ENCODE measurements around the gene LSM2.

Gene LSM2

DNA sequence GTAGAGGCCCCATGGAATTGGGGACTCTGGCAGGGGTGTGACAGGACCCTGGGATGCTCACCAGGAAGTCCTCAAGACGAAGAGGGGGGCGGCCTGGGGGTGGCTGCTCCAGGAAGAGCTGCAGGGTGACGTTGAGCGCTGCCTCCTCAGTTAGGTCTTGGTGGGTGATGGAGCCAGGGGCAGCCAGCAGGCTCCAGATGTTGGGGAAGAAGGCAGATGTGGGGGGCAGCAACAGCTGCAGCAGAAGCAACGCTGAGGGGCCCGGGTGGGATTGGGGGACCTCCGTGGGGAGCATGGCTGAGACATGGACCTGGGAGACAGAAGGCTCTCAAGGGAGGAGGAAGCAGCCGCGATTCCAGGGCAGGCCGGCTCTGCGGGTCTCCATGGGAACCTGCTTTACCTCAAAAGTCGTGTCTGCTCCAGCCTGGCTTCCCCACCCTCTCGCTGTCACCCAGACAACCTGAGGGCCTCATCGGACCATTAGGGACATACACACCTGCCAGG lies 30.2 kb downstream of the LSM2 start:
- no peak for FAIRE-seq

DNA sequence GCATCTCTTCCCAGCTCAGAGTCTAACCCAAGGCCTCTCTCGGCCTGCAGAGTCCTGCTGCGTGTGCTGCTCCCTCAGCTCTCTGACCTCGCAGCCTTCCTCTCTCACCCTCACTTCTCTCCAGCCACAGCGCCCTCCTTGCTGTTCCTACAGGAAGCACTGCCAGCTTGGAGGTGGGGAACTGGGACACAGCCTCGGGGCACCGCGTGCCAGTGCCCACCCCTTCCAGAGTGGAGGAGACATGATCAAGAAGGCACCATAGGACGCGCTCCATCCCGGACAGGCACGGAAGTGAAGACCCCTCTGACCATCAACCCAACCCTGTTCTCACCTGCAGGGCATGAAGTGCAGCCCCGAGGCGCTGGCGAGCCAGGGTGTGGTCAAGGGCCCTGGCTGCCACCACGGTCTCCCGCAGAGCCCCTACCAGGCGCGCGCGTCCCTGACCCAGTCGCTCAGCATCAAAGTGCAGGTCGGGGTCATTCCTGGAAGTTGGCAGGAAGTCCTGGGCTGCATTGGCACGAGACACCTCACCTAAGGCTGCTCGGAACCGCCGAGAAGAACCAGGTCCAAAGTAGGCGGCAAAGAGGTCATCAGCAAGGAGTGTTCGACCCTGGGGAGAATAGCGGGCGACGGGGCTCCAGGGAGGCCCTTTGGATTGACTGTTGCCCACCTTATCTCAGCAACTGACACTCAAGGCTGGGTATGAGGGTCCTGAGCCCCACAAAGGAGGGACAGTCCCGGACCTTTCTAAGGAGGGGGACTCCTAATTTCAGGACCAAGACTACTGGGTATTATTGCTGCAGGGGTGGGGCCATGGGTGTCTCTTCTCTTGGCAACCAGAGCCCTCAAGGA lies 30.9 kb downstream of the LSM2 start:
- FAIRE-seq = no peak

DNA sequence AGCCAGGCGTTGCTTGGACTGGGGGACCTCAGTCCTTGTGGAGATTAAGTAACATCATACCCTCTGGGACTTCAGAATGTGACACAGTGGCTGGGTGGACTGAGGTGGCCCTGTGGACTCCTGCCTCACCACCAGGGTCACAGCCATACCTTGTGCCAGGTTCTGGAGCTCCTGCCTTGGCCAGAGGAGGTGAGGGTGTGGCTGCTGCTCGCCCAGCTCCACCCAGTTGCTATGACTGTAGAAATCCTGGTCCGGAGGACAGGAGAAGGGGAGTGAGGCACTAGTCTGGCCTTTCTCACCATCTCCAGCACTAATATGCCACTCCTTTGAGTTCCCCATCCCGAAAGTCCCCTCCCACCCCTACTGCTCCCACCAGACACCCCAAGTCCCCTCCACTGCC lies 31.6 kb downstream of the LSM2 start:
- no peak for FAIRE-seq

DNA sequence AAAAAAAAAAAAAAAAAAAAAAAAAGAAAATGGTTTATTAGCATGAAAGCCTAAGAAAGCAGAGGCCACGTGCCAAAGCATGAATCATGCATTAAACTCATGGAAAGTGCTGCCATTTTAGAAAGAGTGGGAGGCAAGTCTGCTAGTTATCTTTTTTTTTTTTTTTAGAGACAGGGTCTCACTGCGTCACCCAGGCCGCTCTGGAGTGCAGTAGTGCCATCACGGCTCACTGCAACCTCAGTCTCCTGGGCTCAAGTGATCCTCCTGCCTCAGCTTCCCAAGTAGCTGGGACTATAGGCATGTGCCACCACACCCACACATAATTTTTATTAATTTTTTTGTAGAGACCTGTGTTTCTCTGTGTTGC lies 34.8 kb downstream of the LSM2 start:
- no peak for FAIRE-seq

DNA sequence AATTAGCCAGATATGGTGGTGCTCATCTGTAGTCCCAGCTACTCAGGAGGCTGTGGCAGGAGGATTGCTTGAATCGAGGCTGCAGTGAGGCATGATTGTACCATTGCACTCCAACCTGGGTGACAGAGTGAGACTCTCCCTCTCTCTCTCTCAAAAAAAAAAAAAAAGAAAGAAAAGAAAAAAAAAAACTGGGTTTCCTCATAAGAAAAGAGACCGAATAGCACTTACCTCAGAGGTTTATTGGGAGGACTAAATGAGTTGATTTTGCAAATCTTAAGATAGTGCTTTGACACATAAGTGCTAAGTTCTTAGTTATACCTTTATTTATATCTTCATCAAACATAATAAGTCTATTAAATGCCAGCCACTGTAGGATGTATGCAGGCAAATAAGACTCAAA lies 35.9 kb downstream of the LSM2 start:
- FAIRE-seq = no peak

DNA sequence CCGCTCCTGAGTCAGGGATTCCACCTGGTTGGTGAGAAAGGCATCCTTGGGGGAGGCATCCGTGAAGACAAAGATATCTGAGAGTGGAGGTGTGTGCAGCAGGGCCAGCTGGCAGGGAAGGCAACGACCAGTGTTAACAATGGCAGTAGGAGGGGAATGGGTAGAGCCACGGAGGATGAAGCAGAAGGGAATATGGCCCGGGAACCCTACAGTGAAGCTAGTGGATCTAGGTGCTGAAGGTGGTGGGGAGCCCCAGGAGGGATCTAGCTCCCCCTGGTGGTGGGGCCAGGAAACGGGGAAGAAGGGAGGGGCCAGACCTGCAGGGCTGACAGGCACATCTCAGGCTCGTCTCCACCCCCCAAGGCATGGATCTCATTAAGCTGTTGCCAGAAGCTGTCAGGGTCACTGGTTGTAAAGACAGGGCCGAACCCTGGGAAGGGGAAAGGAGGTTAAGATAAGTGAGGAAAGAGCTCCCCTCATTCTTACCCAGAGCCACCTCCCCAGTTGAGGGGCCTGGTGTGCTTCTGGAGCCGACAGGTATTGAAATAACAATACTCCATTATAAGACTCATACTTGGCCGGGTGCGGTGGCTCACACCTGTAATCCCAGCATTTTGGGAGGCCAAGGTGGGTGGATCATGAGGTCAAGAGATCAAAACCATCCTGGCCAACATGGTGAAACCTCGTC lies 36.9 kb downstream of the LSM2 start:
- FAIRE-seq = no peak

DNA sequence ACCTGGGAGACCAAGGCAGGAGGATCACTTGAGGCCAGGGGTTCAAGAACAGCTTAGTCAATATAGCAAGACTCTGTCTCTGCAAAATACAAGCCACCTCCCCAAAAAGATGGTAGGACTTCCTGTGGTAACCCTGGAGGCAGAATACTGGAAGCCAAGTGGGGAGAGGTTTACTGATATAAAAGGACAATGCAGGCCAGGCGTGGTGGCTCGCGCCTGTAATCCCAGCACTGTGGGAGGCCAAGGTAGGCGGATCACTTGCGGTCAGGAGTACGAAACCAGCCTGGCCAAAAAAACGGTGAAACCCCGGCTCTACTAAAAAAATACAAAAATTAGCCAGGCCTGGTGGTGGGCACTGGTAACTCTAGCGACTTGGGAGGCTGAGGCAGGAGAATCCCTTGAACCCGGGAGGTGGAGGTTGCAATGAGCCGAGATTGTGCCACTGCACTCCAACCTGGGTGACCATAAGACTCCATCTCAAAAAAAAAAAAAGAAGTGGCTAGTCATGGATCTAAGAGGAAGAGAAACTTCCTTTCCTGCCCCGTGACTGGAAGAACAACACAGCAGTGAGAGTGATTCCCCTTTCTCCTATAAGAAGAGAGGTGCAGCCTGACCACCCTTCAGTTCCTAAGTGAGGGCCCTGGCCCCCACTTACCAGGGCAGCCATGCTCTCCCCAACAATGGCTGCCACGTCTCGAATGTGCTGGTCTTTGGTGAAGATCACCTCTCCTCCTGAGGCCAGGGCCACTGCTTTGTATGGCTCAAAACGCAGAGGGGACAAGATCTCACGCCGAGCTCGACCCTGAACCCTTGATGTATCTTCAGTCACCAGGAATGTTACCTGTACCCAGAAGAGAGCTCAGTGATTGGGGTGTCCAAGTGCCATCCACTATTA lies 38.2 kb downstream of the LSM2 start:
- FAIRE-seq = no peak

DNA sequence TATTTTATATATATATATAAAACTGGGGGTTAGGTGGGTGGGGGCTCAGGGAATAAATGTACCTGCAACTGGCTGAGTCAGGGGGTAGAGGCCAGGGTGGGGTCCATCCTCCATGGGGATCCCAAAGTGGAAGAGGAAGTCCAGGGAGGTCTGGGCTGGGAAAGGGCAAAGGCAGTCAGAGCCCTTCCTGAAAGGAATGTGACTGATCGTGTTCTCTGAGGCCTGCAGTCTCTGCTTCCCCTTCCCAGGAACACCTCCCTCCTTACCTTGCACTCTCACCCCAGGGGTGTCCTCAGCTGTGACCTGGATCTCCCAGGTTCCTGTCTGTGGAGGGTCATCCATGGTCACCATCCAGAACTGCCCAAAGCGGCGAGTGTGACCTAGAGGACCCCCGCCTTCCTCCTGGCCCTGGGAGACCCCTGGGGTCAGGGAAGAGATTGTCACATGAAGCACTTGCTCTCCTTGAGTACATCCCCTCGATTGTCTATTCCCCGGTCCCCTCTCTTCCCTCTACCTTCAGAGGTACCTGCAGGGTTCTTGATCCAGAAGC lies 39.6 kb downstream of the LSM2 start:
- FAIRE-seq = no peak

DNA sequence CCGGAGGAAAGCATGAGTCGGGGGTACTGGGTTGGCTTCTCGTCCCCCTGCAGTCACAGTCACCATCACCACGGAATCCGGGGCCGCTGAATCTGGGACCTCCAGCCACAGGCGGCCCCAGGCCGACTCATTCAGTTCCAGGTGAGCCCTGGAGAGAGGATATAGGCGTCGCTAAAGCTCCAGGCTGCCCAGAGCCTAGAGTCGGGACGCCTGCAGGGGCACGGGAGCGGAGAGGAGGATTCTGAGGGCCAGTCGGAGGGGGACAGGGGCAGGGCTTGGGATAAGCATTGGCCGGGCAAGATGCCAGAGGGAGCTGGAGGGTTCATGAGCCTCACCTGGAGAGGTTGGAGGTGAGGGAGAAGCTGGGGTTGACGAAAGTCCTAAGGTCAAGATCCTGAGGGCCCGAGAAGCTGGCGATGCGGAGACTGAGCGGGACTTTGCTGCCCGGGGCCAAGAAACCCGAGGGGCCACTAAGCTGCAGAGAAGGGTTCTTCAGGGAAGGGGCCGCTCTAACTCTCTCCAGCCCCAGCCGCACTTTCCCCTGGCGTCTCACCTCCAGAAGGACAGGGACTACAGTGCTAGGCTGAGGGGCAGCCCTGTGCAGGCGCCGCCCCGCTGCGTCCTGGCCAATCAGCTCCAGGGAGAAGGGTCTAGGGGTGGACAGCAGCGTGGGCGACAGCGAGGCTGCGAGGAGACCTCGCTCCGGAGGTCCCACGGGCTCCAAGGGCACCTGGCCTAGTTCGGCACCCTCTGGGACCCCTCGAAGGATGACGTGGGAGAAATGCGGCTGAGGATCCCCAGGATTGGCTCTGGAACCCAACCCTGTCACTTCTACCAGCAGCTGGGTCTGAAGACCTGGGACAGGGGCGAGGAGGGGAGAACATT lies 40.6 kb downstream of the LSM2 start:
- FAIRE-seq = no peak

DNA sequence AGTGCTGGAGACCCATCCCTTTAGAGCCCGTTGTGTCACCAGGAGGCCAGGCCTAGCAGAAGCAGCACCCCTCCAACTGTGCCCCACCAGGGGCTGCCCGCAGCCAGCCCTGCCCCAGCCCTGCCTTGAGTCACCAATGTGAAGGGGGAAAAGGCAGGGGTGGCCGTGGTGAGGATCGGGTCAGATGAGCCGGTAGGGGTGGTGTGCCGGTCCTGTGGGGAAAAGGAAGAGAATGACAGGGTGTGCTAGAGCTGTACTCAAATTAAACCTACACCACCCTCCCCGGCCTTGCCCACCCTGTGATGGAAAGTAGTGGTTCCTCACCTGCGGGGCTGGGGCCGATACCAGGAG lies 41.2 kb downstream of the LSM2 start:
- no peak for FAIRE-seq

DNA sequence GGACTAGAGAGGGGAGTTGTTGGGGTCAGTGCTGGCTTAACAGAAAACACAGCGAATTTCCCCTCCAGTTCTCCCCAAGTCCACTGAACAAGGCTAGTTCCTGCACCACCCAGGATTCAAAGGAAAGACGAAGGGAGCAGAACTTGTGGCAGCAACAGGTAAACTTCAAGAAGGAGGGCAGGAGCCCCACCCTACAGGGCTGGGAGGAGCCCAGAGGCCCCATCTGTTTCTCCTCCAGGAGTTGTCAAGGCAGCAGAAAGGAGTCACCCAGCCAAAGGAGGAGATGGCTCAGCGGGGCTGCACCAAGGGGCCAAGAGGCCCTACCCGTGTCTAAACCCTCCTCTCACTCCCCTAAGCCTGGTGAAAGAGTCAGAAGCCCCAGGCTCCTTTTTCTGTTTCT lies 42.6 kb downstream of the LSM2 start:
- no peak for FAIRE-seq

DNA sequence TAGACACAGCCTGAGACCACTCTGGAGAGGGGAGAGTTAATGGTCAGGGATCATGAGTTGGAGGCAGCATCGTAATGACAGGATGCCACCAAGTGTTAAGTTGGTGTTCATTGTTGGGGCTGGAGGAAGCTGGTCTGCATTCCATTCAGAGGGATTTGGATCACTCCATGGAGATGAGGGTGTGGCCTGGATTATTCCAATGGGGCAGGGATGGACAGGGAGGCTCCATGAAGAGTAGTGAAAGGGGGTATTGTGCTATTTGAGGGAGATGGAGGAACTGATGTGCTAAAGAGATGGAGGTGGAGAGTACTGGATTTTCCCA lies 43.2 kb downstream of the LSM2 start:
- FAIRE-seq = peak; percentile 80

DNA sequence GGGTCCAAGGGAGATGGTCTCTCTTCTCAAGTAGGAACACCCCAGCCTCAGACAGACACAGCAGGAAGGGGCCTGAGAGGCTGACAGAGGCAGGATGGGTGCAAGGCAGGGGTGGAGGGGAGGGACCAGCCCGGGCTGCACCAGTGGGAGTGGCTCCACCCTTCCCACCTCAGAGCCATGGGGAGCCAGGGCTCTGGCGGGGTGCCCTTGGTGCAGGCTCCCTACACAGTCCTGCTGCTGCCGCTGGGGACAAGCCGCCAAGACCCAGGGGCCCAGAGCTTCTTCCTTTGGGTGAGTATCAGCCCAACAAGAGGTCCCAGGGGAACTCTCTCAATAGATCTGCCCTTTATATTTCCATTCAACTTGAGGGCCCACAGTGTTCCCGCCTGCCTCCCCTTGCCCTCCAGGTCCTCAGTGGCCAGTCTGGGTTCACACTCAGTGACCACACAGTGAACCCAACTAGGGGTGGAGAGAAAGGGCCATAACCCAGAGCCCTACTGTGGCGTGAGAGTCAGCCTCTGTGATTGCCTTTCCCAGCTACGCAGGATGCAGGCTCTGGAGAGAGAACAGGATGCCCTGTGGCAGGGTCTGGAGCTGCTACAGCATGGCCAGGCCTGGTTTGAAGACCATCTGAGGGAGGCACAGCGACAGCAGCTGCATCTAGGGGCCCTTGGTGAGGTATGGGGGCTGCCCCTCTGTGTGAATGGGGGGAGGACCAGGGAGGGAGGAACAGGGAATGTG lies 43.7 kb downstream of the LSM2 start:
- FAIRE-seq = no peak

DNA sequence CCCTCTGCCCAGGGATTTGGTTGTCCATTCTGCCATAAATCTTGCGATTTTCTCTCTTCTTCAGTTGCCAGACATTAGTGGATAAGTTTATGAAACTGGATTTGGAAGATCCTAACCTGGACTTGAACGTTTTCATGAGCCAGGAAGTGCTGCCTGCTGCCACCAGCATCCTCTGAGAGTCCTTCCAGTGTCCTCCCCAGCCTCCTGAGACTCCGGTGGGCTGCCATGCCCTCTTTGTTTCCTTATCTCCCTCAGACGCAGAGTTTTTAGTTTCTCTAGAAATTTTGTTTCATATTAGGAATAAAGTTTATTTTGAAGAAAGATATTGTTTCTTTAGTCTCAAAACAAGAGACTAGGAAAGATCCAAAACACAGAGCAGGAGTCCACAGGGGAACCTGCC lies 44.4 kb downstream of the LSM2 start, which contains the start of gene SAPCD1:
TSS of gene SAPCD1 (plus strand) at position 301 of the 400 bp plus-strand sequence. CDS start 399 bp downstream, outside the sequence.
- no peak for FAIRE-seq

DNA sequence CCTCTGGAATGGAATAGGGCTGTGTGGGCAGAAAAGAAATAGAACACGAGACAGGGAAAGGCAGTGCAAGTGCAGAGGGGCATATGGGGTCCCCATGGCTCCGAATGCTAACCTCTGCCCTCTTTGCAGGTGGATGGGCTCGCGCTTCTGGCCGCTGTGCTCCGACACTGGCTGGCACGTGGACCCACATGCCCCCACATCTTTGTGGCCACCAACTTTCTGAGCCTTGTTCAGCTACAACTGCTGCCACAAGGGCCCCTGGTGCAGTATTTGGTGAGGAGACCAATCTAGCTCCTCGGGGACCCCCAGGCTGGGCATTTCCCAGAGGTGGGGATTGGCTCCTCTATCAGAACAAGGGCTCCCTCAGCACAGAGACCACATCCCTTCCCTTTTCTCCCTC lies 45.4 kb downstream of the LSM2 start:
- FAIRE-seq = no peak

DNA sequence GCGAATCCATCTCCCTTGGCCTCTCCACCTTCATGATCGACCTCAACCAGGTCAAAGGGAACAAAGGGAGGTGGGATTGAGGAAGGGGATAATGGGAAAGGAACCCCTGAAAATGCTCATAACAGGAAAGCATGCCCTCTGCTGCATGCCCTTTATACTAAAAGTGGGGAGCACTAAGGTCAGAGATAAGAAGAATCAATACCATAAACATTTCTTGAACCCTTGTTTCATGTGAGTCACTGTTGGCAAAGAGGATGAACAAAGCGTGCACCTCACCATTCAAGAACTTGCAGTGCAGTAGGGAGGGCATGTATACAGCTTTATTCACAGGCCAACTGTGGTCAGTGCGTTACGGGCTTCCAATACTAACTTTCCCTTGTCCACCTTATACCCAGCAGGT lies 46.0 kb downstream of the LSM2 start:
- FAIRE-seq = no peak

DNA sequence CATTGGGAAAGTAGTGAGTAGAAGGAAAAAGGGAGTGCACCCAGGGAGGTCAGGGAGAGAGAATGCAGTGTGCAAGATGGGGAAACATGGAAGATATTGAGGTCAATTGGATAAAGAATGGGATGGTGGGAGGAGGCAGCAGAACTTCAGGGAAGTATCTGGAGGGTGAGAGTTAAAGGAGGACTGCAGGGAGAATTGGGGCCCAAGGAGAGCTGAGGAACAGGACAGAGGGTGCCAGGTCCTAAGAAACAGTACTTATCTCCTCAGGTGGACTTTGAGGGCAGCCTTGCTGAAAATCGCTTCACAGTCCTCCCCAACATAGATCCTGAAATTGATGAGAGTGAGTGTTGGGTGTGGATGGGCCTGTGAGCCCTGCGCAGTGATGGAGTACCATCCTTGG lies 48.5 kb downstream of the LSM2 start:
- no peak for FAIRE-seq

DNA sequence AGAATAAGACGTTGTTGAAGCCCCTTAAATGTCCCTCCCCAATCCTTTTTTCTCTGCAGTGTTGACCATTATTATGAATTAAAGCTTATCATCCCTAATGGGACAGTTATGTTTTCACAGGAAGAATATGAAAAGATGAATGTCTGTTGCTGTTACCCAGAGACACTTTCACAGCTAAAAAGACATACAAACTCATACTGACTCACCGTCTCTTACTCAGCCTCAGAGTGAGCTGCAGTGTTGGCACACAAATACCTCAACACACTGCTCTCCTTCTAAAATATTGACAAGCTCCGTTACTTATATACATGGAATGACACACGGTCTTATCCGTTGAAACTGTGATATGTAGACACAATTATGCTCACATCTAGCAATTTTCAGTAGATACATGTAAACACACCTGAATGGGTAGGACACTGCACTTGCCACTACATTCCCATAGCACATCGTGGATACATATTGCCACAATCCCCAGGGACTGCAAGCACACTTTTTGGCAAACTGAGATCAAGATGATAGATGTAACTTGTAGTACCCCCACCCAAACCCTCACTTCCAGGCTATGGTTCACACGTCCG lies 53.9 kb downstream of the LSM2 start:
- no peak for FAIRE-seq

DNA sequence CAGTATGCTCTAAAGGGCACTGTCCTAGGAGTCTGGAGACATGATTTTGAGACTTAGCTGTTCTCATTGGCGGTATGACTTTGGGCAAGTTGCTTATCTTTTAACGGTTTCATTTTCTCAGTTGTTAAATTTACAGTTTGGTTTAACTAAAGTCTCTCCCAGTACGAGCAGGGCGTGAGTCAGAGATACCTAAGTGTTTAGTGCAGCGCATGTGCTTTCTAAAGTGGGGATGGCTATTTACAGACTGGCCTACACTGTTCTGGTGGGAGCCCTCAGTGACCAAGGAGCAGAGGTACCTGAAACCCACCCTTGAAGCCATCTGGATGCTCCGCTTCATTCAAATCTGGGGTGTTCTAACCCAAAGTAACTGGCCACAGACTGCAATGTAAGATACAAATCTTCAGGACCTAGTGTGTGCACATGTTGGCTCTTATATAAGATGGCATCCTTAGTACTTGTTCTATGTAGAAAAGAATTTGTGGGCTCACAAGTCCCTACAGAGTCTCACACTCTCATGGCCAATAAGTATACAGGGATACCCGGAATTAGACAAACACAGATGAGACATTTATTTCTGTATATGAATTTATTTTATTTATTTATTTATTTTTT lies 56.2 kb downstream of the LSM2 start:
- FAIRE-seq = no peak

DNA sequence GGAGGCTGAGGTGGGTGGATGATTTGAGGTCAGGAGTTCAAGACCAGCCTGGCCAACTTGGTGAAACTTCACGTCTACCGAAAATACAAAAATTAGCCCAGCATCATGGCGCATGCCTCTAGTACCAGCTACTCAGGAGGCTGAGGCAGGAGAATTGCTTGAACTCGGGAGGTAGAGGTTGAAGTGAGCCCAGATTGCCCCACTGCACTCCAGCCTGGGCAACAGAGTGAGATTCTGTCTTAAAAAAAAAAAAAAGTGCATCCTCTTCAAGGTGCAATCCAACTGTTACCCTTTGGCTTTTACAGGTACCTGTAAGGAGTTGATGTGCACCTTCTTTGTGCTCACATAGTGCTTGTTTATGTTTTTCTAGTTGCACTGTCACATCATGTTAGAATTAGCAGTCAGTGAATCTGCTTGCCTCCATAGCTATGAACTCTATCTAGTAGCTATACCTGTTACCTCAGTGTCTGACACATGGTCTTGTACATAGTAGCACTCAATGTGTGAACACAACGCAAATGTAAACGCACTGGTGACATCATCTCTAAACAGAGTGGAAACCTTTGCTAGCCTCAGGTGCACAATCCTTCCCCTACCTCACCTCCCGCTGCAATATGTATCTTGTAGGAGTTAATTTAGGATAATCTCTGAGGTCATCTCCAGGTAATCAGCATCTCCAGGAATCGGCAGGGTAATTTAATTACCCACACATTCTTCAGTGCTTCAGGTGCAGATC lies 57.3 kb downstream of the LSM2 start:
- FAIRE-seq = no peak
